SK-N-SH (cell line): ENCODE data around the gene ORM1.

Experiments used
- CTCF ChIP-seq: fragments of 200-600 bp; sonication (generic); IDR thresholded peaks from 2 replicates; pipeline ENCODE4 v1.6.1; 2017; ENCODE audit warnings: antibody characterized with exemption, mild to moderate bottlenecking, moderate library complexity
- FOXJ3 ChIP-seq: sonication (generic); formaldehyde crosslinking; IDR thresholded peaks from 2 replicates; pipeline ENCODE4 v1.5.1; 2020; ENCODE audit warnings: mild to moderate bottlenecking, missing genetic modification reagents
- GABPA ChIP-seq: IDR thresholded peaks from 2 replicates; pipeline ENCODE4 v1.4.0; 2012; ENCODE audit warnings: low read depth, mild to moderate bottlenecking
- NFIC ChIP-seq: IDR thresholded peaks from 2 replicates; pipeline ENCODE4 v1.4.0; 2012; ENCODE audit warnings: borderline replicate concordance
- POLR2AphosphoS5 ChIP-seq: IDR thresholded peaks from 2 replicates; pipeline ENCODE4 v1.6.1; 2012; ENCODE audit warnings: low read depth, low read length
- RFX5 ChIP-seq: IDR thresholded peaks from 2 replicates; pipeline ENCODE4 v1.6.1; 2012; ENCODE audit warnings: mild to moderate bottlenecking, improper control_type of control experiment, low read length
- TAF1 ChIP-seq: IDR thresholded peaks from 2 replicates; pipeline ENCODE4 v1.6.1; 2012; ENCODE audit warnings: low read depth, mild to moderate bottlenecking, low read length, moderate library complexity, borderline replicate concordance
- USF2 ChIP-seq: fragments of 150-350 bp; IDR thresholded peaks from 2 replicates; pipeline ENCODE4 v1.6.1; 2017; ENCODE audit warnings: antibody characterized with exemption, low read length, low read depth, borderline replicate concordance
- YY1 ChIP-seq: IDR thresholded peaks from 2 replicates; pipeline ENCODE4 v1.4.0; 2012; ENCODE audit warnings: low read depth, mild to moderate bottlenecking
- TF ChIP-seq, protein P1 (sequence below): IDR thresholded peaks from 2 replicates; pipeline ENCODE4 v1.4.0; 2012; ENCODE audit warnings: low read depth, borderline replicate concordance
- TF ChIP-seq, protein P2 (sequence below): IDR thresholded peaks from 2 replicates; pipeline ENCODE4 v1.6.1; 2012; ENCODE audit warnings: mild to moderate bottlenecking, low read depth, low read length, moderate library complexity

DNA sequence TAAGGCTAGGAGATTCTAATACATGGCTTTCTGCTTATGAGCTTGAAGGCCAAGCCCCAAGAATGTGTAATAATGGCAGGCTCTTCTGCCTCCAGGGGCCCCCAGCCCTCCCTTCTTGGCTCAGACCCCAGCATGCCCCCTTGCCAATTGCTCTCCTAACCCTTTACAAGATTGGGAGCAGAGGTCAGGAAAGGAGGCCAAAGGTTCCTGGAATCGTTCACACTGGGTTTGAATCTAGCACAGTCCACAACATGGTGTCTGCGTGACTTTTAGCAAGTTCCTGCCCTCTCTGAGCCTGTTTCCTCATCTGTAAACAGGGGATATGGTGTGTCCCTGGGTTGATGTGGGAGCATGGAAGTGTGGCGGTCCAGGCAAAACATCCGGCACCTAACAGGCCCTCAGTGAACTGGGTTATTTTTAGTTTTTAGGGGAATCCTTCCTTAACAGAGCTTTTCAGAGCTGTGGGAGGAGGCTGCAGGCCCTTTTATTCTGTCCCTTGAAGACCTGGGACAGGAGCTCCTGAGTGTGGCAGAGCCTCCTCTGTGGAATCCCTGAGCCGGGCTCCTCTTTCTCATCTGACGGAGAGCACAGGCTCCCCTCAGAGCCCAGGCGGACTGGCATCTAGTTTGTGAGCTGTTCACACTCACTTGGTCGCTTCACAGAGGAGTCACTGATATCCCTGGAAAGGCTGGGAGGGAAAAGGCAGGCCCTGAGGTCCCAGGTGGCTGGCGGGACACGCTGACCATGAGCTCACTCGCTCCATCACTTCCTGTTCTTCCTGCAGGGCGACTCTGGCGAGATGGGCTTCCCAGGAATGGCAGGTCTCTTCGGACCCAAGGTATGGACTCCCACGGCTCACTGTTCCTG, 23.4 kb upstream of the ORM1 start:
- TF ChIP-seq, protein P1, sequence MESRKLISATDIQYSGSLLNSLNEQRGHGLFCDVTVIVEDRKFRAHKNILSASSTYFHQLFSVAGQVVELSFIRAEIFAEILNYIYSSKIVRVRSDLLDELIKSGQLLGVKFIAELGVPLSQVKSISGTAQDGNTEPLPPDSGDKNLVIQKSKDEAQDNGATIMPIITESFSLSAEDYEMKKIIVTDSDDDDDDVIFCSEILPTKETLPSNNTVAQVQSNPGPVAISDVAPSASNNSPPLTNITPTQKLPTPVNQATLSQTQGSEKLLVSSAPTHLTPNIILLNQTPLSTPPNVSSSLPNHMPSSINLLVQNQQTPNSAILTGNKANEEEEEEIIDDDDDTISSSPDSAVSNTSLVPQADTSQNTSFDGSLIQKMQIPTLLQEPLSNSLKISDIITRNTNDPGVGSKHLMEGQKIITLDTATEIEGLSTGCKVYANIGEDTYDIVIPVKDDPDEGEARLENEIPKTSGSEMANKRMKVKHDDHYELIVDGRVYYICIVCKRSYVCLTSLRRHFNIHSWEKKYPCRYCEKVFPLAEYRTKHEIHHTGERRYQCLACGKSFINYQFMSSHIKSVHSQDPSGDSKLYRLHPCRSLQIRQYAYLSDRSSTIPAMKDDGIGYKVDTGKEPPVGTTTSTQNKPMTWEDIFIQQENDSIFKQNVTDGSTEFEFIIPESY = no peak
- TF ChIP-seq CTCF (no peak), POLR2AphosphoS5 (no peak), FOXJ3 (CRISPR knock-in tag) (no peak), NFIC (no peak), TAF1 (no peak), RFX5 (no peak), GABPA (no peak), YY1 (no peak), USF2 (no peak)
- TF ChIP-seq, protein P2, sequence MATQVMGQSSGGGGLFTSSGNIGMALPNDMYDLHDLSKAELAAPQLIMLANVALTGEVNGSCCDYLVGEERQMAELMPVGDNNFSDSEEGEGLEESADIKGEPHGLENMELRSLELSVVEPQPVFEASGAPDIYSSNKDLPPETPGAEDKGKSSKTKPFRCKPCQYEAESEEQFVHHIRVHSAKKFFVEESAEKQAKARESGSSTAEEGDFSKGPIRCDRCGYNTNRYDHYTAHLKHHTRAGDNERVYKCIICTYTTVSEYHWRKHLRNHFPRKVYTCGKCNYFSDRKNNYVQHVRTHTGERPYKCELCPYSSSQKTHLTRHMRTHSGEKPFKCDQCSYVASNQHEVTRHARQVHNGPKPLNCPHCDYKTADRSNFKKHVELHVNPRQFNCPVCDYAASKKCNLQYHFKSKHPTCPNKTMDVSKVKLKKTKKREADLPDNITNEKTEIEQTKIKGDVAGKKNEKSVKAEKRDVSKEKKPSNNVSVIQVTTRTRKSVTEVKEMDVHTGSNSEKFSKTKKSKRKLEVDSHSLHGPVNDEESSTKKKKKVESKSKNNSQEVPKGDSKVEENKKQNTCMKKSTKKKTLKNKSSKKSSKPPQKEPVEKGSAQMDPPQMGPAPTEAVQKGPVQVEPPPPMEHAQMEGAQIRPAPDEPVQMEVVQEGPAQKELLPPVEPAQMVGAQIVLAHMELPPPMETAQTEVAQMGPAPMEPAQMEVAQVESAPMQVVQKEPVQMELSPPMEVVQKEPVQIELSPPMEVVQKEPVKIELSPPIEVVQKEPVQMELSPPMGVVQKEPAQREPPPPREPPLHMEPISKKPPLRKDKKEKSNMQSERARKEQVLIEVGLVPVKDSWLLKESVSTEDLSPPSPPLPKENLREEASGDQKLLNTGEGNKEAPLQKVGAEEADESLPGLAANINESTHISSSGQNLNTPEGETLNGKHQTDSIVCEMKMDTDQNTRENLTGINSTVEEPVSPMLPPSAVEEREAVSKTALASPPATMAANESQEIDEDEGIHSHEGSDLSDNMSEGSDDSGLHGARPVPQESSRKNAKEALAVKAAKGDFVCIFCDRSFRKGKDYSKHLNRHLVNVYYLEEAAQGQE = no peak
